T47D (cell line): ENCODE results near the gene FAM24B.
"Not testable (repeated sequence)": the region's sequence is repeated elsewhere in the genome, so short reads cannot be mapped to it uniquely, and the experiment has no call there.

Experiments used
- DNase-seq, 2 experiments: peaks; one replicate each; pipeline versions ENCODE4 v3.0.0 to v3.0.0-alpha.2; 2011 to 2012; ENCODE audit warnings: low read depth in 1 of 2, low spot score in 1 of 2
- JUND ChIP-seq: IDR thresholded peaks from 2 replicates; pipeline ENCODE4 v1.6.1; 2012; ENCODE audit warnings: low read depth
- in situ Hi-C: cut with HindIII; loops from 2 replicates; pipeline ENCODE4 v1.10.0; 2016; ENCODE audit warnings: low sequenced_read_pairs, low pct_unique_long_range_greater_than_20kb

FAM24B gene

GRCh38 chr10:122864901-122865300 is 14.5 kb downstream of the FAM24B start:
- in situ Hi-C loops: no loop called here
- TF ChIP-seq JUND: peak; percentile 57
- peak in 1 of 2 experiments; percentile 53 for DNase-seq

GRCh38 chr10:122864194-122864592 is 15.2 kb downstream of the FAM24B start:
- no peak for TF ChIP-seq JUND
- in situ Hi-C loops: no loop called here
- DNase-seq: no peak

GRCh38 chr10:122863216-122864193 is 15.9 kb downstream of the FAM24B start:
- no peak for TF ChIP-seq JUND
- DNase-seq: no peak
- in situ Hi-C loops: no loop called here

GRCh38 chr10:122861711-122862161 is 17.6 kb downstream of the FAM24B start:
- DNase-seq: no peak
- in situ Hi-C loops: no loop called here
- no peak for TF ChIP-seq JUND

- no peak for DNase-seq
These were observed 19.9 kb downstream of the FAM24B start for GRCh38 chr10:122859527-122859926.

GRCh38 chr10:122858042-122858441 is 21.3 kb downstream of the FAM24B start:
- DNase-seq, in situ Hi-C loops: not testable (repeated sequence)

More at GRCh38 chr10:122859527-122859926, 19.9 kb downstream of the FAM24B start:
- in situ Hi-C loops: no loop called here
- no peak for TF ChIP-seq JUND

GRCh38 chr10:122856902-122857301 is 22.5 kb downstream of the FAM24B start:
- DNase-seq: no peak
- in situ Hi-C loops: no loop called here
- TF ChIP-seq JUND: no peak

GRCh38 chr10:122855745-122856144 is 23.6 kb downstream of the FAM24B start:
- in situ Hi-C loops: no loop called here
- TF ChIP-seq JUND: no peak
- no peak for DNase-seq

GRCh38 chr10:122854648-122855047 is 24.7 kb downstream of the FAM24B start:
- in situ Hi-C loops: no loop called here
- no peak for DNase-seq
- TF ChIP-seq JUND: no peak

- no peak for DNase-seq
- in situ Hi-C loops: no loop called here
- TF ChIP-seq JUND: no peak
These were observed 25.6 kb downstream of the FAM24B start for GRCh38 chr10:122853665-122854313.

- in situ Hi-C loops: no loop called here
- no peak for DNase-seq
- no peak for TF ChIP-seq JUND
These were observed 27.1 kb downstream of the FAM24B start for GRCh38 chr10:122852261-122852660.

GRCh38 chr10:122850705-122851640 is 28.4 kb downstream of the FAM24B start:
- in situ Hi-C loops: no loop called here
- no peak for TF ChIP-seq JUND
- no peak for DNase-seq
